NB4 (cell line): ENCODE measurements around the gene SERPINB13.

Source experiments
- MYC ChIP-seq: IDR thresholded peaks from 2 replicates; pipeline ENCODE4 v1.6.1; 2011; ENCODE audit warnings: low read depth, low read length
- TF ChIP-seq, protein P1 (sequence below): IDR thresholded peaks from one replicate; pipeline ENCODE4 v1.5.1; 2012; ENCODE audit warnings: low read depth, low read length

DNA sequence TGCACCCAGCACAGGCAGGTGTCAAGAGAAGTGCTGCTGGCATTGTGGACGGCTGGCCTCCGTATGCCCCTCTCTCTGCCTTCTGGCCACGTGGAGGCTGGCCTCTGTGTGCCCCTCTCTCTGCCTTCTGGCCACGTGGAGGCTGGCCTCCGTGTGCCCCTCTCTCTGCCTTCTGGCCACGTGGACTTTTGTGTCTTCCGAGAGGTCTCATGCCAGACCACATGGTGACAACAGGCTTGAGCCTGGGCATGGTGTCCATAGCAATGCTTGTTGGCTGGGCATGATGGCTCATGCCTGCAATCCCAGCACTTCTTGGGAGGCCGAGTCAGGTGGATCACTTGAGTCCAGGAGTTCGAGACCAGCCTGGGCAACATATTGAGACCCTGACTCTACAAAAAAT, 19.3 kb upstream of the SERPINB13 start:
- TF ChIP-seq, protein P1, sequence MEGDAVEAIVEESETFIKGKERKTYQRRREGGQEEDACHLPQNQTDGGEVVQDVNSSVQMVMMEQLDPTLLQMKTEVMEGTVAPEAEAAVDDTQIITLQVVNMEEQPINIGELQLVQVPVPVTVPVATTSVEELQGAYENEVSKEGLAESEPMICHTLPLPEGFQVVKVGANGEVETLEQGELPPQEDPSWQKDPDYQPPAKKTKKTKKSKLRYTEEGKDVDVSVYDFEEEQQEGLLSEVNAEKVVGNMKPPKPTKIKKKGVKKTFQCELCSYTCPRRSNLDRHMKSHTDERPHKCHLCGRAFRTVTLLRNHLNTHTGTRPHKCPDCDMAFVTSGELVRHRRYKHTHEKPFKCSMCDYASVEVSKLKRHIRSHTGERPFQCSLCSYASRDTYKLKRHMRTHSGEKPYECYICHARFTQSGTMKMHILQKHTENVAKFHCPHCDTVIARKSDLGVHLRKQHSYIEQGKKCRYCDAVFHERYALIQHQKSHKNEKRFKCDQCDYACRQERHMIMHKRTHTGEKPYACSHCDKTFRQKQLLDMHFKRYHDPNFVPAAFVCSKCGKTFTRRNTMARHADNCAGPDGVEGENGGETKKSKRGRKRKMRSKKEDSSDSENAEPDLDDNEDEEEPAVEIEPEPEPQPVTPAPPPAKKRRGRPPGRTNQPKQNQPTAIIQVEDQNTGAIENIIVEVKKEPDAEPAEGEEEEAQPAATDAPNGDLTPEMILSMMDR: no peak
- TF ChIP-seq MYC: no peak
